Endothelial cell (in vitro differentiated cells): ENCODE measurements around the gene DHRS9. TPM values are rescaled to one million over a fixed set of nuclear protein-coding genes. Genes with fewer than 3 reads are reported as not detected.

Experiments used
- DNase-seq: peaks from one replicate; pipeline ENCODE4 v3.0.0; 2021; ENCODE audit warnings: low spot score
- H3K27ac Mint-ChIP-seq: one replicate; pipeline ENCODE4 v1.8.0; 2021; ENCODE audit warnings: mixed read lengths, inconsistent platforms; ENCODE audit not compliant: unreplicated experiment
- H3K27me3 Mint-ChIP-seq: one replicate; pipeline ENCODE4 v1.8.0; 2021; ENCODE audit warnings: mild to moderate bottlenecking, moderate library complexity, mixed read lengths, inconsistent platforms; ENCODE audit not compliant: unreplicated experiment
- H3K36me3 Mint-ChIP-seq: one replicate; pipeline ENCODE4 v1.8.0; 2021; ENCODE audit warnings: mild to moderate bottlenecking, low read depth, mixed read lengths, inconsistent platforms; ENCODE audit not compliant: unreplicated experiment
- H3K4me1 Mint-ChIP-seq: one replicate; pipeline ENCODE4 v1.8.0; 2021; ENCODE audit warnings: mild to moderate bottlenecking, mixed read lengths, inconsistent platforms; ENCODE audit not compliant: unreplicated experiment
- H3K4me3 Mint-ChIP-seq: one replicate; pipeline ENCODE4 v1.8.0; 2021; ENCODE audit warnings: mild to moderate bottlenecking, mixed read lengths, inconsistent platforms; ENCODE audit not compliant: unreplicated experiment
- H3K9me3 Mint-ChIP-seq: one replicate; pipeline ENCODE4 v1.8.0; 2021; ENCODE audit warnings: mixed read lengths, inconsistent platforms; ENCODE audit not compliant: unreplicated experiment
- CTCF ChIP-seq: fragments of 200-600 bp; sonication (generic); IDR thresholded peaks from one replicate; pipeline ENCODE4 v1.5.0; 2021; ENCODE audit warnings: antibody characterized with exemption; ENCODE audit not compliant: unreplicated experiment
- total RNA-seq: library from RNA; stranded (reverse); fragmentation: NEBNext Ultra II Directional; extraction: Animal tissue kit (Norgen Biotek cat#: 25700); gene quantifications from one replicate; pipeline ENCODE4 v1.2.1, GENCODE V29; 2021; ENCODE audit not compliant: unreplicated experiment

The DHRS9 gene
- total RNA-seq, 1 donor from 2014 or later, result not detected

- H3K36me3 Mint-ChIP-seq, result no peaks in the 10 kb centered on the region
- no peak overlapping the region for H3K27ac Mint-ChIP-seq
- DNase-seq, result no peak
- no peaks in the 10 kb centered on the region for H3K9me3 Mint-ChIP-seq
- no peak for TF ChIP-seq CTCF
- H3K27me3 Mint-ChIP-seq, result no peaks in the 10 kb centered on the region
- H3K4me1 Mint-ChIP-seq, result peaks cover 3% of the 10 kb centered on the region
- H3K4me3 Mint-ChIP-seq, result no peak overlapping the region
Observed at GRCh38 chr2:169081551-169081950, 12.2 kb downstream of the DHRS9 start.

- DNase-seq, result no peak
- Mint-ChIP-seq H3K27ac (no peak overlapping the region), H3K27me3 (no peaks in the 10 kb centered on the region), H3K36me3 (no peaks in the 10 kb centered on the region), H3K4me3 (no peak overlapping the region), H3K9me3 (no peaks in the 10 kb centered on the region), H3K4me1 (peaks cover 3% of the 10 kb centered on the region)
- no peak for TF ChIP-seq CTCF
Observed at GRCh38 chr2:169082995-169083394, 13.6 kb downstream of the DHRS9 start.

- no peaks in the 10 kb centered on the region for H3K27me3 Mint-ChIP-seq
- no peak for TF ChIP-seq CTCF
Observed at GRCh38 chr2:169086893-169087467, 17.6 kb downstream of the DHRS9 start.

GRCh38 chr2:169087757-169088379, 18.5 kb downstream of the DHRS9 start:
- no peak overlapping the region for H3K27ac Mint-ChIP-seq
- no peaks in the 10 kb centered on the region for H3K9me3 Mint-ChIP-seq
- no peak for DNase-seq
- H3K27me3 Mint-ChIP-seq, result no peaks in the 10 kb centered on the region
- no peaks in the 10 kb centered on the region for H3K36me3 Mint-ChIP-seq
- H3K4me3 Mint-ChIP-seq, result no peak overlapping the region
- no peak for TF ChIP-seq CTCF
- peaks cover 5% of the 10 kb centered on the region for H3K4me1 Mint-ChIP-seq

More at GRCh38 chr2:169086893-169087467, 17.6 kb downstream of the DHRS9 start:
- no peak overlapping the region for H3K4me3 Mint-ChIP-seq
- no peak overlapping the region for H3K27ac Mint-ChIP-seq
- H3K4me1 Mint-ChIP-seq, result peaks cover 3% of the 10 kb centered on the region
- no peak for DNase-seq
- H3K36me3 Mint-ChIP-seq, result no peaks in the 10 kb centered on the region
- no peaks in the 10 kb centered on the region for H3K9me3 Mint-ChIP-seq

- DNase-seq, result no peak
- Mint-ChIP-seq H3K36me3 (no peaks in the 10 kb centered on the region), H3K27ac (no peak overlapping the region), H3K27me3 (no peaks in the 10 kb centered on the region), H3K4me1 (peaks cover 3% of the 10 kb centered on the region), H3K9me3 (no peaks in the 10 kb centered on the region), H3K4me3 (no peak overlapping the region)
- TF ChIP-seq CTCF, result no peak
Observed at GRCh38 chr2:169089182-169089581, 19.8 kb downstream of the DHRS9 start.
